DLD1 (cell line): ENCODE results near the gene MBD4.

Source experiments
- in situ Hi-C: cut with HindIII; loops from 2 replicates; pipeline ENCODE4 v1.10.0; 2017; ENCODE audit warnings: low sequenced_read_pairs

MBD4 gene

GRCh38 chr3:129463716-129464115 lies 24.0 kb upstream of the MBD4 start:
- in situ Hi-C loops = no loop called here

- in situ Hi-C loops = no loop called here
These were observed 23.3 kb upstream of the MBD4 start for GRCh38 chr3:129463094-129463493.

- in situ Hi-C loops = no loop called here
These were observed 22.7 kb upstream of the MBD4 start for GRCh38 chr3:129462361-129462968.

- in situ Hi-C loops = no loop called here
These were observed 21.9 kb upstream of the MBD4 start for GRCh38 chr3:129461461-129462146.

GRCh38 chr3:129461022-129461421 lies 21.3 kb upstream of the MBD4 start:
- in situ Hi-C loops = no loop called here

- in situ Hi-C loops = no loop called here
These were observed 20.8 kb upstream of the MBD4 start for GRCh38 chr3:129460572-129460971.

GRCh38 chr3:129460155-129460554 lies 20.4 kb upstream of the MBD4 start:
- in situ Hi-C loops = no loop called here

- in situ Hi-C loops = no loop called here
These were observed 14.0 kb upstream of the MBD4 start for GRCh38 chr3:129453732-129454131.

GRCh38 chr3:129449279-129450115 lies 9.7 kb upstream of the MBD4 start:
- in situ Hi-C loops = no loop called here

GRCh38 chr3:129448186-129448895 lies 8.6 kb upstream of the MBD4 start:
- in situ Hi-C loops = no loop called here

- in situ Hi-C loops = no loop called here
These were observed 7.2 kb upstream of the MBD4 start for GRCh38 chr3:129446926-129447325.

- in situ Hi-C loops = no loop called here
These were observed 5.7 kb upstream of the MBD4 start for GRCh38 chr3:129445471-129445870.

GRCh38 chr3:129442947-129443346 lies 3.2 kb upstream of the MBD4 start:
- in situ Hi-C loops = no loop called here

- in situ Hi-C loops = no loop called here
These were observed 2.7 kb upstream of the MBD4 start for GRCh38 chr3:129442486-129442885.

- in situ Hi-C loops = no loop called here
These were observed 2.0 kb upstream of the MBD4 start for GRCh38 chr3:129441782-129442181.

GRCh38 chr3:129441215-129441614 lies 1.5 kb upstream of the MBD4 start:
- in situ Hi-C loops = no loop called here

GRCh38 chr3:129440618-129441190 lies 956 bp upstream of the MBD4 start:
- in situ Hi-C loops = no loop called here

- in situ Hi-C loops = no loop called here
These were observed 427 bp downstream of the MBD4 start for GRCh38 chr3:129439226-129439816.

- in situ Hi-C loops = no loop called here
These were observed 4.4 kb downstream of the MBD4 start for GRCh38 chr3:129435367-129435766.

- in situ Hi-C loops = no loop called here
These were observed 5.6 kb downstream of the MBD4 start for GRCh38 chr3:129434140-129434539.

- in situ Hi-C loops = no loop called here
These were observed 6.2 kb downstream of the MBD4 start for GRCh38 chr3:129433565-129433964.
